HG02943 (cell line): Measurements from ENCODE around the gene TTC7B.

ENCODE experiments used
- ATAC-seq: cut with Tn5 transposase; IDR thresholded peaks from one replicate; pipeline ENCODE4 v1.9.1; 2021; ENCODE audit warnings: mild to moderate bottlenecking, low read depth, moderate library complexity; ENCODE audit not compliant: unreplicated experiment

The TTC7B gene

GRCh38 chr14:90607141-90607540 is 209.1 kb downstream of the TTC7B start:
- no peak for ATAC-seq

GRCh38 chr14:90606434-90606833 is 209.8 kb downstream of the TTC7B start:
- no peak for ATAC-seq

- ATAC-seq, result no peak
Observed at GRCh38 chr14:90605430-90605829, 210.8 kb downstream of the TTC7B start.

- ATAC-seq, result no peak
Observed at GRCh38 chr14:90604356-90604755, 211.9 kb downstream of the TTC7B start.

- ATAC-seq, result no peak
Observed at GRCh38 chr14:90603841-90604240, 212.4 kb downstream of the TTC7B start.

GRCh38 chr14:90603336-90603735 is 212.9 kb downstream of the TTC7B start:
- ATAC-seq, result no peak

- ATAC-seq, result no peak
Observed at GRCh38 chr14:90602088-90602687, 214.0 kb downstream of the TTC7B start.

- no peak for ATAC-seq
Observed at GRCh38 chr14:90601563-90601962, 214.7 kb downstream of the TTC7B start.

- no peak for ATAC-seq
Observed at GRCh38 chr14:90600619-90601018, 215.6 kb downstream of the TTC7B start.

GRCh38 chr14:90599748-90600507 is 216.3 kb downstream of the TTC7B start:
- no peak for ATAC-seq

- ATAC-seq, result no peak
Observed at GRCh38 chr14:90599339-90599738, 216.9 kb downstream of the TTC7B start.

- no peak for ATAC-seq
Observed at GRCh38 chr14:90597961-90598360, 218.3 kb downstream of the TTC7B start.

- ATAC-seq, result no peak
Observed at GRCh38 chr14:90596733-90597132, 219.5 kb downstream of the TTC7B start.

GRCh38 chr14:90593254-90594040 is 222.8 kb downstream of the TTC7B start:
- no peak for ATAC-seq

- no peak for ATAC-seq
Observed at GRCh38 chr14:90592655-90593054, 223.6 kb downstream of the TTC7B start.

GRCh38 chr14:90587918-90588317 is 228.3 kb downstream of the TTC7B start:
- no peak for ATAC-seq

- ATAC-seq, result no peak
Observed at GRCh38 chr14:90587252-90587910, 228.8 kb downstream of the TTC7B start.

- no peak for ATAC-seq
Observed at GRCh38 chr14:90585106-90585505, 231.1 kb downstream of the TTC7B start.

GRCh38 chr14:90583916-90584605 is 232.2 kb downstream of the TTC7B start:
- no peak for ATAC-seq

- ATAC-seq, result no peak
Observed at GRCh38 chr14:90583427-90583826, 232.8 kb downstream of the TTC7B start.
